Upper lobe of left lung (tissue), 6 donors: Measurements from ENCODE around the gene PARP2. TPM values are rescaled to one million over a fixed set of nuclear protein-coding genes. Genes with fewer than 3 reads are reported as not detected.

Experiments
- ATAC-seq, 2 donors: fragments of 200-7000 bp; cut with Tn5 transposase; one replicate each; pipeline ENCODE4 v1.9.1; 2022; ENCODE audit warnings: mild to moderate bottlenecking in 2 of 2, moderate library complexity in 2 of 2; ENCODE audit not compliant: low FRiP score in 2 of 2
- DNase-seq, 2 donors: peaks; one replicate each; pipeline ENCODE4 v3.0.0-alpha.2; 2019 to 2020
- H3K27ac ChIP-seq, 4 donors: fragments of 200-600 bp; sonication (generic); one replicate each; pipeline ENCODE4 v1.5.1; 2016 to 2019
- H3K27me3 ChIP-seq, 4 donors: fragments of 200-600 bp; sonication (generic); one replicate each; pipeline ENCODE4 v1.5.1; 2017 to 2019
- H3K36me3 ChIP-seq, 4 donors: fragments of 200-600 bp; sonication (generic); one replicate each; pipeline ENCODE4 v1.5.1; 2016 to 2019
- H3K4me1 ChIP-seq, 4 donors: fragments of 200-600 bp; sonication (generic); one replicate each; pipeline ENCODE4 v1.5.1; 2018 to 2019
- H3K4me3 ChIP-seq, 4 donors: fragments of 200-600 bp; sonication (generic); one replicate each; pipeline ENCODE4 v1.5.1; 2017 to 2019; ENCODE audit warnings: mild to moderate bottlenecking in 2 of 4, moderate library complexity in 1 of 4
- H3K9me3 ChIP-seq, 4 donors: fragments of 200-600 bp; sonication (generic); one replicate each; pipeline ENCODE4 v1.5.1; 2018 to 2019
- CTCF ChIP-seq, 6 experiments: fragments of 450-650 bp in 4 of 6; fragments of 200-600 bp in 2 of 6; sonication (generic) in 2 of 6; IDR thresholded peaks; one replicate each; pipeline ENCODE4 v1.5.1; 2016 to 2019; ENCODE audit warnings: antibody characterized with exemption in 6 of 6
- EP300 ChIP-seq, 4 donors: sonication (generic); formaldehyde crosslinking; IDR thresholded peaks; one replicate each; pipeline ENCODE4 v1.5.1; 2017; ENCODE audit warnings: antibody characterized with exemption in 4 of 4, control low read depth in 2 of 4
- POLR2A ChIP-seq, 4 donors: fragments of 450-650 bp; IDR thresholded peaks; one replicate each; pipeline ENCODE4 v1.5.1; 2016 to 2017; ENCODE audit warnings: antibody characterized with exemption in 4 of 4, mild to moderate bottlenecking in 2 of 4
- POLR2AphosphoS5 ChIP-seq, 2 donors: sonication (generic); formaldehyde crosslinking; IDR thresholded peaks; one replicate each; pipeline ENCODE4 v1.5.1; 2017; ENCODE audit warnings: antibody characterized with exemption in 2 of 2
- WGBS, 2 donors: methylation state at CpG; one replicate each; pipeline ENCODE4 v1.1.5; 2017 to 2018; 5-methylcytosine and 5-hydroxymethylcytosine counted together
- total RNA-seq, 6 donors: library from RNA; depleted of rRNA in 4 of 6; stranded (reverse); fragments of >200 nt in 4 of 6; gene quantifications; one replicate each; pipeline versions ENCODE4 v1.1.0 to v1.2.1, GENCODE V29; 2016 to 2021
- donor health status: DM: no; HTN: no; CAD: no; lungs with moderate emphysema.
- donor health status: DM: no; HTN: yes; CAD: no; lungs with severe emphysema.

The PARP2 gene
- total RNA-seq, 6 donors from 2014 or later = 11.6 to 31.4 (median 17.6) TPM

- no peak overlapping the region for H3K27ac ChIP-seq
- WGBS, 2 donors = 44 to 45% methylated on average over 8 of the region's 8 CpGs
Measured at GRCh38 chr14:20327005-20327869, 16.2 kb upstream of the PARP2 start.

GRCh38 chr14:20328705-20329104 is 14.7 kb upstream of the PARP2 start:
- DNase-seq (no peak), ATAC-seq (no peak)
- Histone ChIP-seq H3K4me1 (peaks cover 10 to 44% (median 25%) of the 10 kb centered on the region in 4 donors), H3K27ac (no peak overlapping the region), H3K9me3 (no peaks in the 10 kb centered on the region), H3K27me3 (no peaks in the 10 kb centered on the region), H3K4me3 (no peak overlapping the region), H3K36me3 (peaks cover 14 to 39% (median 17%) of the 10 kb centered on the region in 4 donors)
- TF ChIP-seq POLR2A (IDR thresholded peaks at IDR 0.05) (no peak), CTCF (IDR thresholded peaks at IDR 0.05) (no peak), POLR2AphosphoS5 (IDR thresholded peaks at IDR 0.05) (no peak), EP300 (IDR thresholded peaks at IDR 0.05) (no peak)
- 43 to 54% methylated on average over 2 of the region's 2 CpGs for WGBS, 2 donors

More at GRCh38 chr14:20327005-20327869, 16.2 kb upstream of the PARP2 start:
- peak; percentile 57 to 81 (median 68) for TF ChIP-seq CTCF (IDR thresholded peaks at IDR 0.05)
- TF ChIP-seq EP300 (IDR thresholded peaks at IDR 0.05) = no peak
- H3K36me3 ChIP-seq = peaks cover 14 to 52% (median 18%) of the 10 kb centered on the region in 4 donors
- no peaks in the 10 kb centered on the region for H3K27me3 ChIP-seq
- ATAC-seq (peak; percentile 43 to 80), DNase-seq (no peak)
- no peaks in the 10 kb centered on the region for H3K9me3 ChIP-seq
- H3K4me1 ChIP-seq = peaks cover 2 to 34% (median 23%) of the 10 kb centered on the region in 4 donors
- no peak overlapping the region for H3K4me3 ChIP-seq

- DNase-seq (no peak), ATAC-seq (no peak)
- Histone ChIP-seq H3K27ac (no peak overlapping the region), H3K9me3 (no peaks in the 10 kb centered on the region), H3K36me3 (peaks cover 11 to 33% (median 17%) of the 10 kb centered on the region in 4 donors), H3K4me3 (no peak overlapping the region), H3K4me1 (peaks cover 12 to 44% (median 25%) of the 10 kb centered on the region in 4 donors), H3K27me3 (no peaks in the 10 kb centered on the region)
- TF ChIP-seq POLR2A (IDR thresholded peaks at IDR 0.05) (no peak), EP300 (IDR thresholded peaks at IDR 0.05) (no peak), CTCF (IDR thresholded peaks at IDR 0.05) (no peak), POLR2AphosphoS5 (IDR thresholded peaks at IDR 0.05) (no peak)
- 68 to 91% methylated on average over 2 of the region's 2 CpGs for WGBS, 2 donors
Measured at GRCh38 chr14:20329355-20329754, 14.1 kb upstream of the PARP2 start.

- no peak overlapping the region for H3K27ac ChIP-seq
- no peak for ATAC-seq
- H3K36me3 ChIP-seq = peaks cover 3 to 15% (median 8%) of the 10 kb centered on the region in 4 donors
- H3K9me3 ChIP-seq = no peaks in the 10 kb centered on the region
- TF ChIP-seq EP300 (IDR thresholded peaks at IDR 0.05) (no peak), CTCF (IDR thresholded peaks at IDR 0.05) (no peak), POLR2AphosphoS5 (IDR thresholded peaks at IDR 0.05) (no peak), POLR2A (IDR thresholded peaks at IDR 0.05) (no peak)
- WGBS, 2 donors = 55 to 65% methylated on average over 2 of the region's 2 CpGs
- no peak overlapping the region for H3K4me3 ChIP-seq
- no peaks in the 10 kb centered on the region for H3K27me3 ChIP-seq
- peaks cover 12 to 44% (median 25%) of the 10 kb centered on the region in 4 donors for H3K4me1 ChIP-seq
- DNase-seq = no peak
Measured at GRCh38 chr14:20331053-20331613, 12.3 kb upstream of the PARP2 start.
